Activated naive CD4-positive, alpha-beta T cell treated with anti-CD3 and anti-CD28 coated beads, Interleukin-2, amount 50 U/mL, for 72 hours (primary cell): ENCODE results near the gene DNAAF5. TPM values are rescaled to one million over a fixed set of nuclear protein-coding genes. Genes with fewer than 3 reads are reported as not detected.
"Not testable (repeated sequence)": the region's sequence is repeated elsewhere in the genome, so short reads cannot be mapped to it uniquely, and the experiment has no call there.

Source experiments
- ATAC-seq, 2 donors: fragments of 150-1000 bp; cut with Tn5 transposase; 2 replicates each; pipeline ENCODE4 v1.10.0; 2021; ENCODE audit warnings: mild to moderate bottlenecking in 2 of 2, moderate library complexity in 2 of 2
- DNase-seq, 2 donors: peaks; one replicate each; pipeline ENCODE4 v3.0.0; 2021 to 2022; ENCODE audit warnings: low spot score in 2 of 2
- H3K27ac Mint-ChIP-seq, 2 donors: one replicate each; pipeline ENCODE4 v1.8.0; 2022; ENCODE audit warnings: mild to moderate bottlenecking in 2 of 2, mixed read lengths in 2 of 2
- H3K36me3 Mint-ChIP-seq, 2 donors: one replicate each; pipeline ENCODE4 v1.8.0; 2022; ENCODE audit warnings: mixed read lengths in 2 of 2
- H3K9me3 Mint-ChIP-seq, 2 donors: one replicate each; pipeline ENCODE4 v1.8.0; 2022; ENCODE audit warnings: mixed read lengths in 2 of 2
- total RNA-seq, 2 donors: library from RNA; stranded (reverse); gene quantifications; one replicate each; pipeline ENCODE4 v1.2.3, GENCODE V29; 2022

The DNAAF5 gene
- total RNA-seq, 2 donors from 2014 or later, result 10.7 to 40.4 TPM

DNA sequence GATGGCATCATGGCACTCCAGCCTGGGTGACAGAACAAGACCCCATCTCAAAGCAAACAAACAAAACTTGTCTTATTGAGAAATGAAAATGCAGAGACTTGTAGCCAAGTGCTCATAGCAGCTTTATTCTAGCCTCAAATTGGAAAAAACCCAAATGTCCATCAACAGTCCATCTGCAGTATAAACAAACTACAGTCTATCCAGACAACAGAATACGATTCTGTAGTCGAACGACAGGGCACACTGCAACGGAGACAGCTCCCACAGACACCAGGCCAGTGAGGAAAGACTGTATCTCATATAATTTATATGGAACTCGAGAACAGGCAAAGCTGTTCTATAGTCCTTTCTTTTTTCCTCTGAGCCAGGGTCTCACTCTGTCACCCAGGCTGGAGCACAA lies 65.0 kb downstream of the DNAAF5 start:
- DNase-seq, result no peak
- H3K27ac Mint-ChIP-seq, result no peak overlapping the region
- ATAC-seq, result no peak
- no peaks in the 10 kb centered on the region for H3K9me3 Mint-ChIP-seq
- H3K36me3 Mint-ChIP-seq, result peaks cover 0 to 12% of the 10 kb centered on the region in 2 donors

DNA sequence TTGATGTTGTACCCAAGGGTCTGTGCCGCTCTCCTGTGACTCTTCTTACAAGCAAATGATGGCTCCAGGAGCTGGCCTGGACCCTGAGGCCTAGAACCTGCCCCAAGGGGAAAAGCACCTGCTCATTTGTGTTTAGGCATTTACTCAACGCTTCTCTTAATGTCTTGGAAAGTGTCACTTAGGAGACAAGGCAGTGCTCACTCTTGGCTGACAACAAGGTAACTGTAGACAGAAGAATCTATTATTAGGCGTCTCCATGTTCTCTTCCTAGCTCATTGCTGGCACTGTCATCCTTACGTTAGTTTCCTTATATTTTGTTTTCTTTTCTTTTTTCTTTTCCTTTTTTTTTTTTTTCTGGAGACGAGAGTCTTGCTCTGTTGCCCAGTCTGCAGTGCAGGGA lies 67.7 kb downstream of the DNAAF5 start:
- Mint-ChIP-seq H3K27ac (peak overlapping the region in 1 of 2 donors; percentile 53), H3K9me3 (no peaks in the 10 kb centered on the region), H3K36me3 (peaks cover 0 to 4% of the 10 kb centered on the region in 2 donors)
- no peak for DNase-seq
- no peak for ATAC-seq

DNA sequence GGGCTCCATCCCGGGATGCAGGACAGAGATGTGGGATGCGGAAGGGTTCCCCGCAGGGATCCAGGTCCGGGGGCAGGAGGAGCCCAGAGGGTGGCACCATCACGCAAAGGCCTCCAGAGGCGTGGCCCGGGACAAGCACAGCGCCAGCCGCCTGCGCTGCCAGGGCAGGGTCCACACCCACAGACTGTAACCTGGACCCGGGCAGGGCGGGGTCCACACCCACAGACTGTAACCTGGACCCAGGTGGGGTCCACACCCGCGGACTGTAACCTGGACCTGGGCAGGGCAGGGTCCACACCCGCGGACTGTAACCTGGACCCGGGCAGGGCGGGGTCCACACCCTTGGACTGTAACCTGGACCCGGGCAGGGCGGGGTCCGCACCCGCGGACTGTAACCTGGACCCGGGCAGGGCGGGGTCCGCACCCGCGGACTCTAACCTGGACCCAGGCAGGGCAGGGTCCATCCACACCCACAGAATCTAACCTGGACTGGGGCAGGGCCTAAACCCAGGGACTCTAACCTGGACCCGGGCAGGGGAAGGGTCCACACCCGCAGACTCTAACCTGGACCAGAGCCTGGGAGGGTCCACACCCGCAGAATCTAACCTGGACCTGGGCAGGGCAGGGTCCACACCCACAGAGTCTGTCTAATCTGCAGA lies 68.3 kb downstream of the DNAAF5 start:
- H3K9me3 Mint-ChIP-seq, result no peaks in the 10 kb centered on the region
- peak overlapping the region in 1 of 2 donors; percentile 53 for H3K27ac Mint-ChIP-seq
- H3K36me3 Mint-ChIP-seq, result no peaks in the 10 kb centered on the region
- ATAC-seq (no peak), DNase-seq (no peak)

DNA sequence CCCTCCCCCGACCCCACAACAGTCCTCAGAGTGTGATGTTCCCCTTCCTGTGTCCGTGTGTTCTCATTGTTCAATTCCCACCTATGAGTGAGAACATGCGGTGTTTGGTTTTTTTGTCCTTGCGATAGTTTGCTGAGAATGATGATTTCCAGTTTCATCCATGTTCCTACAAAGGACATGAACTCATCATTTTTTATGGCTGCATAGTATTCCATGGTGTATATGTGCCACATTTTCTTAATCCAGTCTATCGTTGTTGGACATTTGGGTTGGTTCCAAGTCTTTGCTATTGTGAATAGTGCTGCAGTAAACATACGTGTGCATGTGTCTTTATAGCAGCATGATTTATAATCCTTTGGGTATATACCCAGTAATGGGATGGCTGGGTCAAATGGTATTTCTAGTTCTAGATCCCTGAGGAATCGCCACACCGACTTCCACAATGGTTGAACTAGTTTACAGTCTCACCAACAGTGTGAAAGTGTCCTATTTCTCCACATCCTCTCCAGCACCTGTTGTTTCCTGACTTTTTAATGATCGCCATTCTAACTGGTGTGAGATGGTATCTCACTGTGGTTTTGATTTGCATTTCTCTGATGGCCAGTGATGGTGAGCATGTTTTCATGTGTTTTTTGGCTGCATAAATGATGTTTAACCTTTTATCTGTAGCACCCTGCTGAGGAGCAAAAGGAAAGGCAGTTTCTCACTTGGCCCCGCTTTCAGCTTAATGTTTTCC lies 70.1 kb downstream of the DNAAF5 start:
- not testable (repeated sequence) for ATAC-seq, H3K9me3 Mint-ChIP-seq

DNA sequence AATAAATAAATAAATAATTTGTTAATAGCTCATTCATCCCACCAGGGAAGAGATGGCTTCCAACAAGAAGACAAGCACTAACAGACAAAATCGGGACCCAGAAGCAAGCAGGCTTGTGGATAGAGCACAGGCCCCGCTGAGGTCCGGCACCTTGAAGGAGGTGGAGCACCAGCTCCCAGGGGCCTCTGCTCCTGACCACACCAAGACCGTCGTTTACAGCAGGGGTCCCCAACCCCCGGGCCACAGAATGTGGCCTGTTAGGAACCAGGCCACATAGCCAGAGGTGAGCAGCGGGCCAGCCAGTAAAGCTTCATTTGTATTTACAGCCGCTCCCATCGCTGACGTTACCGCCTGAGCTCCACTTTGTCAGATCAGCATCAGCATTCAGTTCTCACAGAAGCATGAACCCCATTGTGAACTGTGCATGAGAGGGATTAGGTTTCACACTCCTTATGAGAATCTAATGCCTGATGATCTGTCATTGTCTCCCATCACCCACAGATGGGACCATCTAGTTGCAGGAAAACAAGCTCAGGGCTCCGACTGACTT lies 72.5 kb downstream of the DNAAF5 start:
- Mint-ChIP-seq H3K9me3 (no peaks in the 10 kb centered on the region), H3K36me3 (no peaks in the 10 kb centered on the region), H3K27ac (no peak overlapping the region)
- no peak for DNase-seq
- no peak for ATAC-seq

More for the DNA sequence above, 70.1 kb downstream of the DNAAF5 start:
- H3K27ac Mint-ChIP-seq, H3K36me3 Mint-ChIP-seq, DNase-seq: not testable (repeated sequence)

DNA sequence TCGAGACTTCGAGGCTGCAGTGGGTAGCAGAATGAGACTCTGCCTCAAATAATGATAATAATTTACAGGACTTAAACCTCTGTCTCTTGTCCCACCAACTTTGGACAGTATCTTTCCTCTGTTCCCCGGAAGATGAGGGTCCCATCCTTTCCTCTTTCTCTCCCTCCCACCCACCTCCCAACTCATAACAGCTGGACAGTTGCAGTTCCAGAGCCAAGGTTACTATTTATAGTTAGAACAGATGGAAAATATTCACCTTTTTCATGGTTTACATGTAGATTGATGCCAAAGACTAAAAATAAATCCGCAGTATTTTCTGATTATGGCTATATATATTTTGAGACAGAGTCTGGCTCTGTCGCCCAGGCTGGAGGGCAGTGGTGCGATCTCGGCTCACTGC lies 74.2 kb downstream of the DNAAF5 start:
- Mint-ChIP-seq H3K9me3 (no peaks in the 10 kb centered on the region), H3K27ac (no peak overlapping the region), H3K36me3 (no peaks in the 10 kb centered on the region)
- DNase-seq (no peak), ATAC-seq (no peak)

DNA sequence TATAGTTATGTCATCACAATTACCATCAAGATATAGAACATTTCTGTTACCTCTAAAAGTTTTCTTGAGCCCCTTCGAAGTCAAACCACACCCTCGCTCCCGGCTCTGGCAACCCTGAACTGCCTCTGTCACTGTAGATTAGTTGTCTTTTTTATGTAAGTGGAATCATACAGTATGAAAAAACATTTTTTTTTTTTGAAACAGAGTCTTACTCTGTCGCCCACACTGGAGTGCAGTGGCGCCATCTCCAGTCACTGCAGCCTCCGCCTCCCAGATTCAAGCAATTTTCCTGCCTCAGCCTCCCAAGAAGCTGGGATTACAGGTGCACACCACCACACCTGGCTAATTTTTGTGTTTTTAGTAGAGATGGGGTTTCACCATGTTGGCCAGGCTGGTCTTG lies 74.9 kb downstream of the DNAAF5 start:
- not testable (repeated sequence) for H3K9me3 Mint-ChIP-seq, H3K27ac Mint-ChIP-seq, DNase-seq, ATAC-seq, H3K36me3 Mint-ChIP-seq

DNA sequence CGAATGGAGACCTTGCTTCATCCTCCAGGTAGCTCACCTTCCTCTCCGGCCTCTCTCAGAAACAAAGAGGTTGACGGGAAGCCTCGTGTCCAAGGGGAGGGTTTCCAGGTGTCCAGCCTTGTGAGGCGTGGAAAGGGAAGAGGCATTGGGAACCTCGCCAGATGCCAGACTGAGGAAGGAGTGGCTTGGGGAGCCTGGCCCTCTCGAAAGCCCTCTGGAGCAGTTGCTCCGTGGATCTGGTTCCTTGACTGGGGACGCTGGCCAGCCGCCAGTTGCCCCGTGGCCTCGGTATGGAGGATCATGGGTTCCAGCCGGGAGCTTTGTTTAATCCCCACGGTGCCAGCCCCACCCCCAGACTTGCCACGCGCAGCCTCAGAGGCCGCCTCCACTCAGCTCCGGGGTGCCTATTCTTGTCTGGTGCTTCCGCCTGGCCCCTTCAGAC lies 75.5 kb downstream of the DNAAF5 start:
- Mint-ChIP-seq H3K9me3 (no peaks in the 10 kb centered on the region), H3K27ac (peak overlapping the region in 1 of 2 donors; percentile 65), H3K36me3 (no peaks in the 10 kb centered on the region)
- DNase-seq (no peak), ATAC-seq (no peak)

DNA sequence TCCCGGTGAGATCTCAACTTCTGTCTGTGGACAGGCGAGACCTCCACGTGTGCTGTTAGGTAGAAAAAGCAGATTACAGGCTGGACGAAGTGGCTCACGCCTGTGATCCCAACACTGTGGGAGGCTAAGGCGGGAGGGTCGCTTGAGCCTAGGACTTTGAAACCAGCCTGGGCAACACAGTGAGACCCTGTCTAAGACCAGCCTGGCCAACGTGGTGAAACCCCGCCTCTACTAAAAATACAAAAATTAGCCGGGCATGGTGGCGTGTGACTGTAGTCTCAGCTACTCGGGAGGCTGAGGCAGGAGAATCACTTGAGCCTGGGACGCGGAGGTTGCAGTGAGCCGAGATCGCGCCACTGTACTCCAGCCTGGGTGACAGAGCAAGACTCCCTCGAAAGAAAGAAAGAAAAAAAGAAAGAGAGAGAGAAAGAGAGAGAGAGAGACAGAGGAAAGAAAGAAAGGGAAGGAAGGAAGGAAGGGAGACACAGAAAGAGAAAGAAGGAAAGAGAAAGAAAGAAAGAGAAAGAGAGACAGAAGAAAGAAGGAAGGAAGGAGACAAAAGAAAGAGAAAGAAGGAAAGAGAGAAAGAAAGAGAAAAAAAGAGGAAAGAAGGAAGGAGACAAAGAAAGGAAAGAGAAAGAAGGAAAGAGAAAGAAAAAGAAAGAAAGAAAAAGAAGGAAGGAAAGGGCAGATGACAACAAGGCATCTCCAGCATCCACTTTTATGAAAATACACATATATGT lies 76.2 kb downstream of the DNAAF5 start:
- DNase-seq, result no peak
- peaks cover 0 to under 1% of the 10 kb centered on the region in 2 donors for H3K9me3 Mint-ChIP-seq
- ATAC-seq, result no peak
- peak overlapping the region in 1 of 2 donors; percentile 6 for H3K27ac Mint-ChIP-seq
- peaks cover 0 to 2% of the 10 kb centered on the region in 2 donors for H3K36me3 Mint-ChIP-seq

DNA sequence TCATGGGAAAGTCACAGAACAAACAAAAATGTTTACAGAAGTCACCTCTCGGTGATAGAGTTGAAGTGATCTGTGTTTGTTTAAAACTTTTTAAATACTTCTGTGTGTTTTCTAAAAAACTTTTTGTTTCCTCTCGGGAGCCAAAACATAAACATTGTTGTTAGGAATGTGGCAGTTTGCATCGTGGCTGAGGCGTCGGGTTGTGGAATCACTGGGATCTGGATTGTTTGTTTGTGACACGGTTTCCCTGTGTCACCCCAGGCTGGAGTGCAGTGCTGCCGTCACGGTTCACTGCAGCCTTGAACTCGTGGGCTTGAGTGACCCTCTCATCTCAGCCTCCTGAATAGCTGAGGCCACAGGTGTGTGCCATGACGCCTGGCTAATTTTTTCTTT lies 76.7 kb downstream of the DNAAF5 start:
- Mint-ChIP-seq H3K27ac (peak overlapping the region in 1 of 2 donors; percentile 6), H3K36me3 (peaks cover 0 to 7% of the 10 kb centered on the region in 2 donors), H3K9me3 (peaks cover 0 to 6% of the 10 kb centered on the region in 2 donors)
- DNase-seq (no peak), ATAC-seq (no peak)

DNA sequence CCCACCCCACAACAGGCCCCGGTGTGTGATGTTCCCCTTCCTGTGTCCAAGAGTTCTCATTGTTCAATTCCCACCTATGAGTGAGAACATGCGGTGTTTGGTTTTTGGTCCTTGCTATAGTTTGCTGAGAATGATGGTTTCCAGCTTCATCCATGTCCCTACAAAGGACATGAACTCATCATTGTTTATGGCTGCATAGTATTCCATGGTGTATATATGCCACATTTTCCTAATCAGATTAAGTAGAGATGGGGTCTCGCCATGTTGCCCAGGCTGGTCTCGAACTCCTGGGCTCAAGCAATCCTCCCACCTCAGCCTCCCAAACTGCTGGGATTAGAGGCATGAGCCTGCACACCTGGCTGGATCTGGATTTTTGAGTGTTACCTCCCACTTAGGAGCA lies 77.3 kb downstream of the DNAAF5 start:
- not testable (repeated sequence) for H3K27ac Mint-ChIP-seq, DNase-seq, H3K9me3 Mint-ChIP-seq, ATAC-seq
- peaks cover 0 to 10% of the 10 kb centered on the region in 2 donors for H3K36me3 Mint-ChIP-seq

DNA sequence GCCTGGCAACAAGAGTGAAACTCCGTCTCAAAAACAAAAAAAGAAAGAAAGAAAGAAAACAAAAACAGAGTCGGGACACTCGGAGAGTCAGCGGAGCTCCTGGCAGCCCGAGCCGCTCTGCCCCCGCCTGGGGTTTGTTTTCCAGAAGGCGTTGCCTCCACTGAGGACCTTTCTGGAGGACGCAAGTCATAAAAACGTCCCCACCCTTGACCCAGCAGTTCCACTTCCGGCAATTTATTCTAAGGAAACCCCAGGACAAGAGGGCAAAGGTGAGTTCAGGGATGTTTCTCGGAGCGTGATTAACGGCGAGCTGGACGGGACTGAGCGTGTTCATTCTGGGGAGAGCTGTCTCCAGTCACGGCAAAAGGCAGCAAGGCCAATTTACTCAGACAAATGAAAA lies 78.8 kb downstream of the DNAAF5 start:
- H3K36me3 Mint-ChIP-seq, result peaks cover 0 to 10% of the 10 kb centered on the region in 2 donors
- H3K27ac Mint-ChIP-seq, result no peak overlapping the region
- peaks cover 0 to 8% of the 10 kb centered on the region in 2 donors for H3K9me3 Mint-ChIP-seq
- DNase-seq, result no peak
- ATAC-seq, result no peak

DNA sequence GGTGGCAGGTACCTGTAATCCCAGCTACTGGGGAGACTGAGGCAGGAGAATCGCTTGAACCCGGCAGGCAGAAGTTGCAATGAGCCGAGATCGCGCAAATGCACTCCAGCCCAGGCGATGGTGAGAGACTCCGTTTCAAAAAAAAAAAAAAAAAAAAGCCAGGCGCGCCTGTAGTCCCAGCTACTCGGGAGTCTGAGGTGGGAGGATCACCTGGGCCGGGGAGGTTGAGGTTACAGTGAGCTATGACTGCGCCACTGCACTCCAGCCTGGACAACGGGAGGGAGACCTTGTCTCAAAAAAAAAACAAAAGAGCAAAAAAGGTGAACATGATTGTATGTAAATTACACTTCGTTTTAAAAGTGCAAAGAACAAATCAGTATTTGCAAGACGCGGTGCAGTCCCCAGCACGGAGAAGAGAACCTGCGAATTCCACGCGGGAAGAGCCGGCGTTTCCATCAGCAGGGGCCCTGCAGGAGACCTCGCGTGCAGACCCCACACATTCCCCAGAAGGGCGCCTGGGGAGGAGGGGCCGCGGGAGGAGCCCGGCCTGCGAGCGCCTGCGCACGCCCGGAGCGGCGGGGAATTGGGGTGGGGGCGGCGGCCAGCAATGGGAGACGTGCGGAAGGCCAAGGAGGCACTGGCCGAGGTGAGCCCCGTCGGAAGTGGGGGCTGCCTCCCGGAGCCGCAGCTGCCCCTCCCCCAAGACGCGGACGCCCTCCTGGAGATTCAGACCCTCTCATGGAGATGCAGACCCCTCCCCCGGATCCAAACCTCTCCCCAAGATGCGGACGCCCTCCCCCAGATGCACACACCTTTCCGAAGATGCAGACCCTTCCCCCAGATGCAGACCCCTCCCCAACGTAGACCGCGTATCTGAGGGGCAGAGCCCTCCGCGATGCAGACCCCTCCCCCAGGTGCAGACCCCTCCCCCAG lies 89.1 kb downstream of the DNAAF5 start:
- peak in 1 of 2 donors; percentile 17 for ATAC-seq
- Mint-ChIP-seq H3K27ac (peak overlapping the region in 1 of 2 donors; percentile 74), H3K36me3 (peaks cover 10 to 21% of the 10 kb centered on the region in 2 donors), H3K9me3 (no peaks in the 10 kb centered on the region)
- peak in 1 of 2 donors; percentile 47 for DNase-seq

DNA sequence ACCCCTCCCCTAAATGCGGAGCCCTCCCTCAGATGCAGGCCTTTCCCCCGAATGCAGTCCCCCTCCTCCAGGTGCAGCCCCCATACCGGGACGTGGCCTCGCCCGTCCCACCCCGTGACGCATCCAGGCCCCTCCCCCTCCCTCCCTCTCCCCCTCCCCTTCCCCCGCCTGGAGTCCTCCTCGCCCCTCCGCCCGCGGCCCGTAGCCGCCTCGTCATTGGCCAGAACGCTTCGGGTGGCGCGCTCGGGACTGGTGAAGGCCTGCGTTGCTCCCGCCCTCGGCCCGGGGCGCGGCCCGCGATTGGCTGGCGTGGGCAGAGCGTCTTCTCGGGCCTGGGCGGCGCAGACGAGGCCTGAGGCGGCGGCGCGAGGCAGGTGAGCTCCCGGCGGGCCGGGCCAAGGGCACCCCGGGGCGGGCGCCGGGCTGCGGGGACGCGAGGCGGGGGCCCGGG lies 89.8 kb downstream of the DNAAF5 start:
- Mint-ChIP-seq H3K9me3 (no peaks in the 10 kb centered on the region), H3K27ac (no peak overlapping the region), H3K36me3 (peaks cover 10 to 21% of the 10 kb centered on the region in 2 donors)
- peak; percentile 93 to 97 for ATAC-seq
- DNase-seq, result peak; percentile 97 to 98

DNA sequence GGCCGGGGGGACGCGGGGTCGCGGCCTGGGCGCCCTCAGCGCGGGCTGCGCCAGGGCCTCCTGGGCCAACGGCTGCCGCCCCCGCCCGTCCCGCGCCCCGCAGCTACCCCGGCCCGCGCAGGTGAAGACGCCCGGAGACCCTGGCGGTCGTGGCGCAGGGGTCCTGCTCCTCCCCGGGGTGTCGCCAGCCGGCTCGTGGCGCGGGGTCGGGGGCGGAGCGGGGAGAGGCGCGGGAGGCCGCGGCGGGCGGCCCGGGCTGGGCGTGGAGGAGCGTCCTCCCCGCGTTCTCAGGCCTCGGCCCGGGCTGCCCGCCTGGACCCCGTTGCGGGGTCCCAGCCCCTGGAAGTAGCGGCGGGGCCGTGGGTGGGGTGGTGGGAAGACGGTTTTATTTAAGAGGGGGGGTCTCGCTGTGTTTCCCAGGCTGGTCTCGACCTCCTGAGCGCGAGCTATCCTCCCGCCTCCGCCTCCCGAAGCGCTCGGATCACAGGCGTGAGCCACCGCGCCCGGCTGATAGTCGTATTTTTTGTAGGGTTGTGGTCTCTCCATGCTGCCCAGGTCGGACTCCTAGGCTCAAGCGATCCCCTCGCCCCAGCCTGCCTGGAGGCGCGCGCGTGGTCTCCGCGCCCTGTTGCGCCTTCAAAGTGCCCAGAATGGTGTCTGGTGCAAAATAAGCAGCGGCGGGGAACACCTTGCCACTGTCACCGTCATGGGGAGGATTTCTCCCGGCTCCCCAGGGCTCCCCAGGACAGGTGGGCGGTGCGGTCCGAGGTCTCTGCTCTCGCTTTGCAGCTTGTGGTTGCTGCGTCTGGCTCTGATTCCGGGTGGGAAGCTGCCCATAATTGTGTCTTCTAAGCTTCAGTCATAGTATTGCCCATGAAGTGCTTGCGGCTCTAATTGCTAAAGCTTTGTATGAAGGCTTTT lies 90.5 kb downstream of the DNAAF5 start:
- DNase-seq (peak; percentile 46 to 80), ATAC-seq (peak; percentile 4 to 47)
- peak overlapping the region; percentile 93 to 96 for H3K27ac Mint-ChIP-seq
- no peaks in the 10 kb centered on the region for H3K9me3 Mint-ChIP-seq
- H3K36me3 Mint-ChIP-seq, result peaks cover 10 to 21% of the 10 kb centered on the region in 2 donors
